IPS-15b (cell line): Measurements from ENCODE around the gene POR.
A peak's percentile ranks its signal among the peaks of the same experiment; 100 is the strongest.
"Not testable (repeated sequence)": the region's sequence is repeated elsewhere in the genome, so short reads cannot be mapped to it uniquely, and the experiment has no call there.

ENCODE experiments used
- H3K27me3 ChIP-seq: one replicate; pipeline ENCODE4 v1.6.1; 2013; ENCODE audit warnings: low read length; ENCODE audit not compliant: control insufficient read depth, insufficient read depth
- H3K36me3 ChIP-seq: one replicate; pipeline ENCODE4 v1.6.1; 2013; ENCODE audit warnings: low read length; ENCODE audit not compliant: control insufficient read depth, insufficient read depth
- H3K4me1 ChIP-seq: one replicate; pipeline ENCODE4 v1.6.1; 2013; ENCODE audit warnings: mild to moderate bottlenecking, low read length; ENCODE audit not compliant: control insufficient read depth, insufficient read depth
- H3K4me3 ChIP-seq: one replicate; pipeline ENCODE4 v1.5.1; 2013; ENCODE audit warnings: low read depth, low read length
- H3K9ac ChIP-seq: one replicate; pipeline ENCODE4 v1.6.1; 2013; ENCODE audit warnings: low read depth, mild to moderate bottlenecking, low read length
- H3K9me3 ChIP-seq: one replicate; pipeline ENCODE4 v1.6.1; 2013; ENCODE audit warnings: mild to moderate bottlenecking, low read length; ENCODE audit not compliant: control insufficient read depth, insufficient read depth

POR gene

GRCh38 chr7:75995052-75995471, 80.1 kb downstream of the POR start:
- H3K4me1 ChIP-seq: no peaks in the 10 kb centered on the region
- no peaks in the 10 kb centered on the region for H3K27me3 ChIP-seq
- peaks cover 6% of the 10 kb centered on the region for H3K36me3 ChIP-seq
- H3K9me3 ChIP-seq: no peaks in the 10 kb centered on the region
- H3K9ac ChIP-seq: no peak overlapping the region
- peak overlapping the region; percentile 65 for H3K4me3 ChIP-seq

DNA sequence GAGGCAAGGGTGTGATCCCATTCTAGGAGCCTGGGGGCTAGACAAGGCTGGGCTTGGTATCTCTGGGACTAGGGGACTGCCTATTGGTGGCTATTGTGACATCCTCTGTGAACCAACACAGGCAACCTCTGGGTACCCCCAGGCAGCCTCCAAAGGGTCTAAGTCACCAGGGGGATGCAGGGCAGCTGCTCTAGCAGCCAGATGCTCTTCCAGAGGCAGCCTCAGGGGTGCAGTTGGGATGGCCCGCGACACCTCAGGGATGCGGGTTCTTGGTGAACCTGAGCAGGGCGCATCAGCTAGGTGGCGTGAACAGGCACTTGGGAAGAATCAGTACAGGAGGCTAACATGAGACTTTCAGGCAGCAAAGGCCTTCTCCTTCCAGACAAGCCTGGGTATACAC, 81.0 kb downstream of the POR start:
- no peaks in the 10 kb centered on the region for H3K27me3 ChIP-seq
- no peaks in the 10 kb centered on the region for H3K4me1 ChIP-seq
- no peak overlapping the region for H3K4me3 ChIP-seq
- peaks cover 6% of the 10 kb centered on the region for H3K36me3 ChIP-seq
- H3K9ac ChIP-seq: no peak overlapping the region
- no peaks in the 10 kb centered on the region for H3K9me3 ChIP-seq

GRCh38 chr7:75996476-75996875, 81.5 kb downstream of the POR start:
- Histone ChIP-seq H3K36me3 (peaks cover 6% of the 10 kb centered on the region), H3K4me3 (no peak overlapping the region), H3K9me3 (no peaks in the 10 kb centered on the region), H3K27me3 (no peaks in the 10 kb centered on the region), H3K4me1 (no peaks in the 10 kb centered on the region), H3K9ac (no peak overlapping the region)

DNA sequence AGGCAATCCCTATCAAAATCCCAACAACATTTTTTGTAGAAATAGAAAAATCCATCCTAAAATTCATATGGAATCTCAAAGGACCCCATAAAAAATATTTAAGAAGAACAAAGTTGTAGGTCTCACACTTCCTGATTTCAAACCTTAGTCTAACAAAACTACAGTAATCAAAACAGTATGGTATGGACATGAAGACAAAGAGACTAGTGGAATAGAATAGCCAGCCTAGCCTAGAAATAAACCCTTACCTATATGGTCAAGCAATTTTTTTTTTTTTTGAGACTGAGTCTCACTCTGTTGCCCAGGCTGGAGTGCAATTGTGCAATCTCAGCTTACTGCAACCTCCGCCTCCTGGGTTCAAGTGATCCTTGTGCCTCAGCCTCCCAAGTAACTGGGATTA, 83.1 kb downstream of the POR start:
- Histone ChIP-seq H3K4me1 (no peaks in the 10 kb centered on the region), H3K27me3 (no peaks in the 10 kb centered on the region), H3K36me3 (peaks cover 6% of the 10 kb centered on the region)

GRCh38 chr7:76000566-76000965, 85.6 kb downstream of the POR start:
- Histone ChIP-seq H3K9me3 (no peaks in the 10 kb centered on the region), H3K36me3 (peaks cover 9% of the 10 kb centered on the region), H3K4me1 (no peaks in the 10 kb centered on the region), H3K27me3 (no peaks in the 10 kb centered on the region), H3K4me3 (no peak overlapping the region), H3K9ac (no peak overlapping the region)

More for the DNA sequence above, 83.1 kb downstream of the POR start:
- H3K9me3 ChIP-seq: no peaks in the 10 kb centered on the region
- no peak overlapping the region for H3K9ac ChIP-seq
- H3K4me3 ChIP-seq: no peak overlapping the region

- Histone ChIP-seq H3K36me3 (peaks cover 3% of the 10 kb centered on the region), H3K27me3 (no peaks in the 10 kb centered on the region), H3K9ac (no peak overlapping the region), H3K4me3 (no peak overlapping the region), H3K4me1 (no peaks in the 10 kb centered on the region), H3K9me3 (no peaks in the 10 kb centered on the region)
Measured at GRCh38 chr7:76002139-76002538, 87.2 kb downstream of the POR start.

- Histone ChIP-seq H3K4me1 (no peaks in the 10 kb centered on the region), H3K9me3 (no peaks in the 10 kb centered on the region), H3K4me3 (no peak overlapping the region), H3K9ac (no peak overlapping the region), H3K27me3 (no peaks in the 10 kb centered on the region), H3K36me3 (peaks cover 3% of the 10 kb centered on the region)
Measured at GRCh38 chr7:76002822-76003221, 87.9 kb downstream of the POR start.

GRCh38 chr7:76003351-76003750, 88.4 kb downstream of the POR start:
- Histone ChIP-seq H3K9me3 (no peaks in the 10 kb centered on the region), H3K36me3 (peaks cover 3% of the 10 kb centered on the region), H3K27me3 (no peaks in the 10 kb centered on the region), H3K4me3 (no peak overlapping the region), H3K9ac (no peak overlapping the region), H3K4me1 (no peaks in the 10 kb centered on the region)

DNA sequence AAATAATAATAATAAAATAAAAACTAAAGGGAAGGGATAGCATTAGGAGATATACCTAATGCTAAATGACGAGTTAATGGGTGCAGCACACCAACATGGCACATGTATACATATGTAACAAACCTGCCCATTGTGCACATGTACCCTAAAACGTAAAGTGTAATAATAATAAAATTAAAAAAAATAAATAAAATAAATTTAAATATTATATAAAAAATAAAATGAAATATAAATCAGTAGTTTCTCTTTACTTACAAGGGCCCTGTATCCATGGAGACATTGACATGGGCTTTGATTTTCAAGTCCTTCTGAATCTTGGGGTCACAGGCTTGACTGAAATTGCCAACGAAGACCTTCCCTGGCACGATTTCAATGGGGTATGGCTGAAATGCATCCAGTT, 90.0 kb downstream of the POR start:
- not testable (repeated sequence) for H3K9me3 ChIP-seq, H3K36me3 ChIP-seq, H3K27me3 ChIP-seq, H3K9ac ChIP-seq, H3K4me3 ChIP-seq, H3K4me1 ChIP-seq

GRCh38 chr7:76008156-76008687, 93.3 kb downstream of the POR start:
- Histone ChIP-seq H3K27me3 (no peaks in the 10 kb centered on the region), H3K9ac (no peak overlapping the region), H3K4me3 (no peak overlapping the region), H3K4me1 (no peaks in the 10 kb centered on the region), H3K9me3 (no peaks in the 10 kb centered on the region), H3K36me3 (peaks cover 3% of the 10 kb centered on the region)

GRCh38 chr7:76009672-76010600, 95.0 kb downstream of the POR start:
- no peak overlapping the region for H3K9ac ChIP-seq

DNA sequence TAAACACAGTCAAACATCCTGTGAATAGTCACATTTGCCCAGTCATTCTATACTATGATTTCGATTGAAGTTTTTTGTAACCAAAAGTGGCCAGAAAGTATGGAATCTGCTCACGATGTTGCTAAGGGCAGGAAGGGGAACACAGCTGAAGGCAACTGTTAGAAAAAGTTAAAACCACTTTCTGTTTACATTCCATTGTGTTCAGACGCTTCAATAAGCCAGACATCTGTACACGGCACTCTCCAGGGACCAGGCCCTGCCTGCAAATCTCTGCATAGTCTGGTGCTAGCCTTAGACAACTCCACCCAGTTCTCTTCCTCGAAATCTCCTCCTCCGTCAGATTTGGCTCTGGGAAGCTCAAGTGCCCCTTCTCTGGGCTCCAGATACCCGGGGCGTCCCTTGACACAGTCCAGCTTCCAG, 96.5 kb downstream of the POR start:
- Histone ChIP-seq H3K9me3 (no peaks in the 10 kb centered on the region), H3K9ac (no peak overlapping the region), H3K27me3 (no peaks in the 10 kb centered on the region), H3K36me3 (peaks cover 2% of the 10 kb centered on the region), H3K4me1 (no peaks in the 10 kb centered on the region), H3K4me3 (no peak overlapping the region)

More at GRCh38 chr7:76009672-76010600, 95.0 kb downstream of the POR start:
- Histone ChIP-seq H3K4me3 (no peak overlapping the region), H3K4me1 (no peaks in the 10 kb centered on the region), H3K27me3 (no peaks in the 10 kb centered on the region), H3K9me3 (no peaks in the 10 kb centered on the region), H3K36me3 (peaks cover 5% of the 10 kb centered on the region)
